Ishikawa (cell line): ENCODE data around the gene TNRC6B.

Experiments used
- CEBPB ChIP-seq: IDR thresholded peaks from 2 replicates; pipeline ENCODE4 v1.6.1; 2012
- CREB1 ChIP-seq: IDR thresholded peaks from 2 replicates; pipeline ENCODE4 v1.6.1; 2012; ENCODE audit warnings: low read depth
- EP300 ChIP-seq: IDR thresholded peaks from 2 replicates; pipeline ENCODE4 v1.6.1; 2012; ENCODE audit warnings: borderline replicate concordance
- RAD21 ChIP-seq: IDR thresholded peaks from 2 replicates; pipeline ENCODE4 v1.6.1; 2012; ENCODE audit warnings: low read depth
- REST ChIP-seq: IDR thresholded peaks from 2 replicates; pipeline ENCODE4 v1.6.1; 2012; ENCODE audit warnings: low read depth, mild to moderate bottlenecking
- TAF1 ChIP-seq: IDR thresholded peaks from 2 replicates; pipeline ENCODE4 v1.6.1; 2012; ENCODE audit warnings: low read depth, mild to moderate bottlenecking
- TCF12 ChIP-seq: IDR thresholded peaks from 2 replicates; pipeline ENCODE4 v1.6.1; 2012; ENCODE audit warnings: low read depth
- TEAD4 ChIP-seq: IDR thresholded peaks from 2 replicates; pipeline ENCODE4 v1.6.1; 2012
- YY1 ChIP-seq: IDR thresholded peaks from 2 replicates; pipeline ENCODE4 v1.6.1; 2012; ENCODE audit warnings: low read depth
- TF ChIP-seq, protein P1 (sequence below): IDR thresholded peaks from 2 replicates; pipeline ENCODE4 v1.6.1; 2012

GRCh38 chr22:40182231-40182835 lies 4.6 kb downstream of the TNRC6B start:
- TF ChIP-seq TAF1, result no peak
- TF ChIP-seq CEBPB, result no peak
- no peak for TF ChIP-seq TEAD4
- TF ChIP-seq CREB1, result no peak
- TF ChIP-seq TCF12, result no peak
- TF ChIP-seq REST, result no peak
- no peak for TF ChIP-seq RAD21
- TF ChIP-seq EP300, result no peak
- no peak for TF ChIP-seq YY1
- TF ChIP-seq, protein P1, sequence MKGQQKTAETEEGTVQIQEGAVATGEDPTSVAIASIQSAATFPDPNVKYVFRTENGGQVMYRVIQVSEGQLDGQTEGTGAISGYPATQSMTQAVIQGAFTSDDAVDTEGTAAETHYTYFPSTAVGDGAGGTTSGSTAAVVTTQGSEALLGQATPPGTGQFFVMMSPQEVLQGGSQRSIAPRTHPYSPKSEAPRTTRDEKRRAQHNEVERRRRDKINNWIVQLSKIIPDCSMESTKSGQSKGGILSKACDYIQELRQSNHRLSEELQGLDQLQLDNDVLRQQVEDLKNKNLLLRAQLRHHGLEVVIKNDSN, result no peak
